Measurements from ENCODE around the gene BRD7.
A peak's percentile ranks its signal among the peaks of the same experiment; 100 is the strongest.

Gene BRD7

DNA sequence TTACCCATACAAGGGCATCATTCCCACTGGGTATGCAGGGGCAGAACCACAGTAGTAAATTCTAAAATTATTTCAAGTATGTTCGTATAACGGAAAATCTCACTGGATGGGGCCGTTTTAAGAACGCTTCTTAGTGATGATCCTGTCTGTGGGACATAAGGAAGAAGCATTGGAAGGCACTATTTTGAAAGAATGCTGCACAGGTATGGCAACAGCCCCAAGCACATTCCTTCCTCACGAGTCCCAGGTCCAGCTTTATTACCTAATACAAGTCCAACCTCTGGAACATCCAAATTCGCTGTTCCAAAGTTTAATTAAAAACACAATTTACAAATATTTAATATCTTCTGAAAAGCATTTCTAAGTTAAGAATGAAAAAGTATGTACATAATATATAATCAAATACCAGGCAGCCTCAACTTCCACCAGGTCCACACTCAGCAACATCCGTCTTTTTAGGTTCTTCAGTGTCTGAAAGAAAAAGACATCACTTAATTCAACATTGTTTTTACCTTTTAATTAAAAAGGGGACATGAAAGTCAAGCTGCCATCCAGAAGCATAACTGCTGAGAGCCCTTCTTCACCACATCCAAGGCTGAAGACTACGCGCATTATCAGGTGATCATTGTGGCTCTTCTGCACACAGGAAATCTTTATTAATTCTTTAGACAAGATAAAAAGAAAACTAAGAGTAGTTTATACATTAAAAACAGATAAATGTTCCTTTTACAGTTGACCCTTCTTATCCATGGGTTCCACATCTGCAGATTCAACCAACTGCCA, 49.8 kb downstream of the BRD7 start:
- no peak for DNase-seq (ENCODE audit: low spot score)

DNA sequence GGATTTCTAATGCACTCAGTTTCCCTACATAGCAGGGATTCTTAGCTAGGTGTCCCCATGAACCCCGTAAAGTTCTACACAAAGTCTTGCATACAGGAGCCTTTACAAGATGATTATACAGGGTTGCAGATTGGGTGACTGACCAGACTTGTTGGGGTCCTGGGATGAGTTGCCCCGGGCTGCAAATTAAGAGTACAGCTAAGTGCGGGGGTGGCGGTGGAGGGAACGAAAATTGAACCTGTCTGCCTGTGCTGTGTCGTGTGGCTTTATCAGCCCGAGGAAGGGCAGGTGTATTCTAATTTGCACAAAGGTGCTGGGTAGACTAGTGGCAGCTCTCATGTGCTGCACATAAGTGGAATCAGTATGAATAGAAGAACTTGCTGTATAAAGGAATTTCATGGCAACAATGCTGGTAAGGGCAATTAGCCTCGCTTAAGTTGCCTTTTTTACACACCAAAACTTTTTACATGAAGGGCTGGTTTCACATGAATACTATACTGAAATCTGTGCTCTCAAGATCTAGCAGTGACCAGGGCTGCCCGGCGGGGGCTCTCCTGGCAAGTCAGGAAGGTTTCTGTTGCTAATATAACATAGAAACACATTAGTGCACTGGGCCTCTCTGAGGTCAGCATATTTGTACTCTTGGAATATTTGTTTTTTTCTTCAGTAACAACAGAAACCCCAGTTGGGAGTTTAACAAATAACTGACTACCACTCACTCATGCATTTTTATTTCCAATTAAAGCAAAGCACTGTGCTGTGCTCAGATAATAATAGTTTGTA, 51.7 kb downstream of the BRD7 start:
- DNase-seq (ENCODE audit: low spot score), result no peak

DNA sequence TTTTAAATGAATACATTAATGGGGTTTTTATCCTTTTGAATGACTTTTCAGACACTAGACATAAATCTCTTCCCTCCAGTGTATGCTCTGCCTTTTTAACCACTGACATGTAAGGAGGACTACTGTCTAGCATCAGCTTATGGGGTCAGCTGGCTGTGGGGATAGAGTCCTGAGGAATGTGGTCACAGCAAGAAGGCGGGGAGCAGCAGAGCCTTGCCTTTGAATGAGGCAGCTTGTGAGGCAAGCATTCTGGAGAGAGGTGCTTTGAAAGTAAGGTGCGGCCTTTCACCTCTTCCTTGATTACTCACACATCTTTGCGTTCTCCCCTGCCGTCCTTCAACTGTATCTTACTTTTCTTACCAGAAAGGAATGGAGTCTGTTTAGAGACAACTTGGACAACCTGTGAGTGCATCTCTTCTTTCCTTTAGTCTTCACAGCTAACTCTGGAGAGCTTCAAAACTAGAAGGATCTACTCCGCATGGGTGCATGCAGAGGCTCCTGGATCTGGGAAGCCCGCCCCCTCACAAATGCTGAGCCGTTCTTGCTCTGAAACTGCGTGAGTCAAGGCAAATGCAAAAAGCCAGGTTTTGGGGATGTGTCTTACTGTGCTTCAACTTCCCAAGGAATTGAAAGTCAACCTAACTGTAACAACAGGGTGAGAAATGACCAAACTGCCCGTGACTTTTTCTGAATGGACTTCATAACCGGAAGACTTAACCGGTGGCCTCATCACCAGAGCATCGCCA, 52.5 kb downstream of the BRD7 start:
- no peak for DNase-seq (ENCODE audit: low spot score)

- DNase-seq (ENCODE audit: low spot score), result no peak
These were observed 53.3 kb downstream of the BRD7 start for GRCh38 chr16:50315346-50315997.

- no peak for DNase-seq (ENCODE audit: low spot score)
These were observed 54.1 kb downstream of the BRD7 start for GRCh38 chr16:50314665-50315064.

- no peak for DNase-seq (ENCODE audit: low spot score)
These were observed 55.0 kb downstream of the BRD7 start for GRCh38 chr16:50313596-50314478.

GRCh38 chr16:50311891-50312501, 56.8 kb downstream of the BRD7 start:
- DNase-seq (ENCODE audit: low spot score), result peak; percentile 15

DNA sequence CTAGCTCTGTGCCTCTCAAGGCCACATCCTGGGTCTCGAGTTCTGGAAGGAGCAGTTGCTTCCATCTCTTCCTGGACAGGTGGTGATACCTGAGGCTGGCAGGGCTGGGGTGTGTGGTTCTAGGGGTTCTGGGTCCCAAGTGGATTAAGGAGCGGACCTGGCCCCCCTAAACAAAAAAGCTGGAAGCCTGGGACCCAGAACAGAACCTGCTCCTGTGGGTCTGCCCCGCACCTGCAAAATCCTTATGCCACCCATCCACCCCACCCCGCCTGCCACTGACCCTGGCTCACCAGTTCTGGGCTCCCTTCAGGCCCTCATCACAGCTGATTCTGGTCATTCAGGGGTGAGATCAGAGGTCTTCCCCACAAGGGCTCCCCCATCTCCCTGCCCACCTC, 57.7 kb downstream of the BRD7 start:
- no peak for DNase-seq (ENCODE audit: low spot score)

GRCh38 chr16:50310308-50311133, 58.3 kb downstream of the BRD7 start:
- peak; percentile 35 for DNase-seq (ENCODE audit: low spot score)

DNA sequence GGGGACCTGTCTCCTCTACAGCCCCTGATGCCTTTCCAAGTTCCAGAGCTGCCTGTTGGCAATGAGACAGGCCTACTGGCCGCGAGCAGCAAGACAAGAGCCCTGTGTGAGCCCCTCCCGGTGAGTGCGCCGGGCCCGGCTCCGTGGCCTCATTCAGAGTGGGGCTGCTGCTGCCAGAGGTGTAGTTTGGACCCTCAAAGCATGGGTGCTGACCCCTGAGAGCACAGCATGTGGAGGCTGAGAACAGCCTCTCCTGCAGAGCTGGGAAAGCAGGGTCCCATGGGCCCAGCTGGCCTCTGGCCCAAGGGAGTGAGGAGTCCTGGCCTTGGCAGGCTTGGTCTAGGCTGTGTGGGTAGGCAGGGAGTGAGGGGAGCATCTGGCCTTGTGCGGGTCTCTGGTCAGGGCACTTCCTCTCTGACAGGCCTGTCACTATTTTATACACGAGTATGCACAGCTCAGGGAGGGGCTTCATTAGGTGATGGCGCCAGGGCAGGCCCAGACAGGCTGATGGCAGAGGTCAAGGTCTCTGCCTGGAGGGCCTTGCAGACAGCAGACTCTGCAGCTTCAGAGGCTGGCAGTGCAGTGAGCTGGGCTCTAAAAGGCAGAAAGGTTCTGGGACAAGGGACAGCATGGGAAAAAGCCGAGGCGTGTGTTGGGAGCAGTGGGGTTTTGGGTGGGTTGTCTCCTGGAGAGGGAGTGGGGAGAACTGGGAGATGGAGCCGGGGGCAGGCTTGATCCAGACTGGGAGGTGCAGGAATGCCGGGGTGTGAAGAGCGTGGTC, 59.1 kb downstream of the BRD7 start:
- peak; percentile 14 for DNase-seq (ENCODE audit: low spot score)

DNA sequence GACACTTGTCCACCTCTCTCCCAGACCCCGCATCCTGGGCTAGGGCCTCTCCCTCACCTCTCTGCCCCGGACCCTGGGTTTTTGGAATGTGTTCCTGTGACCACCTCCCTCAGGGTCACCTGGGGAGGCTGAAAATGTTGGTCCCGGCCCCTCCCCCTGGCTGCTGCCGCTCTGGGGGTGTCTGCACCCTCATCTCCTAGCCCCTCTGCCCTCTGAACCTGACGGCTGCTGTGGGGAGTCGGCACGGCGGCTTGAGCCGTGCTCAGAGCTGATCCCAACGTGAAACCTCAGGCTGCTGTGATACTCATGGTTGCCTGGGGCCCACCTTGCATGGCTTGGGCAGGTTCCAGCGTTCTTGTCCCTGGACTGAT, 59.6 kb downstream of the BRD7 start:
- DNase-seq (ENCODE audit: low spot score), result no peak

DNA sequence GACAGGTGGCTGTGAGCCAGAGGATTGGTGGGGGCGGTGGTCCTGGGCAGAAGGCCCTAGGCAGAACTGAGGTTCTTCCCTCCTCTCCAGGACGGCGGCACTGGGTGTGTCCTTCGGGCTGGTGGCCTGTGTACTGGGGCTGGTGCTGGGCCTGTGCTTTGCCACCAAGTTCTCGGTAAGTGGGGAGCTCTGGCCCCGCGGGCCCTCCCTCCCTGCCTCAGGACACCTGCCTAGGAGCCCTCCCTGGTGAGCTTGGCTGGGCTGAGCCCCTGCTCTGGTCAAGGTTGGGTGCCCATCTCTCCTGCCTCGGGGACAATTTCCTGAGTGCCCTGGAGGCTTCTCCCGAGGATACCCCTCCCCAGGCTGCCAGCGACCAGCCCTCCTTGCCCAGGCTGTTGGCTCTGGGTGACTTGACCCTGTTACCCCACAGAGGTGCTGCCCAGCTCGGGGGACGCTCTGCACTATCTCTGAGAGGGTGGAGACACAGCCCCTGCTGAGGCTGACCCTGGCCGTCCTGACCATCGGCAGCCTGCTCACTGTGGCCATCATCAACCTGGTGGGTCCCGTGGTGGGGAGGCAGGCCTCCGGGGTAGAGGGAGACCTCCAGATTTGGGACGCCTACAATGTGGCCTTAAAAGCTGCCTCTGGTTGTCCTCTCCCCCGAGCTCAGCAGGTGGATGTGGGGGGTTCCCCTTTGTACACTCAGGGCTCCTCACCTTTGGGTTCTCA, 60.4 kb downstream of the BRD7 start:
- DNase-seq (ENCODE audit: low spot score), result no peak

- DNase-seq (ENCODE audit: low spot score), result no peak
These were observed 62.5 kb downstream of the BRD7 start for GRCh38 chr16:50306287-50306686.

DNA sequence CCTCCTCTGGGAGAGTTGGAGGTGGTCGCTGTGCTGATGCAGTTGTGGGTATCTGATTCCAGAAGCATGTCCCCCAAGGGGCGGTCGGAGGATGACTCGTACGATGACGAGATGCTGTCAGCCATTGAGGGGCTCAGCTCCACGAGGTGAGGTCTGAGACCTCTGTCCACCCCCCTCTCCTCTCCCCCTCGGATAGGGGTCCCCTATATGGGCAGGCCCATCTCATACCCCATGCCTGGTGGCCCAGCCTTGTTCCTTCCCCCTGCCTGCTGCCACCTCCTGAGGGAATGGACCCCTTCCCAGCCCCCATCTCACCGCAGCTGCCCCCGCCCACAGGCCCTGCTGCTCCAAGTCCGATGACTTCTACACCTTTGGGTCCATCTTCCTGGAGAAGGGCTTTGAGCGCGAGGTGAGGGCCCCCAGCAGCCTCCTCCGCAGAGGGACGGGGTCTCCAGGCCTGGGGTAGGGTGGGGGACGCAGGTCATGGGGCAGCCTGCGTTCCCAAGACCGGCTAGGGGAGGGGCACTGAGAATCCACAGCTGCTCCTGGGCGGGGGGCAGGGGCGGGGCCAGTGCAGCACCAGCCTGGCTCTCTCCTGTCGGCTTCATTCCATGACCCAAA, 63.2 kb downstream of the BRD7 start:
- peak; percentile 33 for DNase-seq (ENCODE audit: low spot score)

DNA sequence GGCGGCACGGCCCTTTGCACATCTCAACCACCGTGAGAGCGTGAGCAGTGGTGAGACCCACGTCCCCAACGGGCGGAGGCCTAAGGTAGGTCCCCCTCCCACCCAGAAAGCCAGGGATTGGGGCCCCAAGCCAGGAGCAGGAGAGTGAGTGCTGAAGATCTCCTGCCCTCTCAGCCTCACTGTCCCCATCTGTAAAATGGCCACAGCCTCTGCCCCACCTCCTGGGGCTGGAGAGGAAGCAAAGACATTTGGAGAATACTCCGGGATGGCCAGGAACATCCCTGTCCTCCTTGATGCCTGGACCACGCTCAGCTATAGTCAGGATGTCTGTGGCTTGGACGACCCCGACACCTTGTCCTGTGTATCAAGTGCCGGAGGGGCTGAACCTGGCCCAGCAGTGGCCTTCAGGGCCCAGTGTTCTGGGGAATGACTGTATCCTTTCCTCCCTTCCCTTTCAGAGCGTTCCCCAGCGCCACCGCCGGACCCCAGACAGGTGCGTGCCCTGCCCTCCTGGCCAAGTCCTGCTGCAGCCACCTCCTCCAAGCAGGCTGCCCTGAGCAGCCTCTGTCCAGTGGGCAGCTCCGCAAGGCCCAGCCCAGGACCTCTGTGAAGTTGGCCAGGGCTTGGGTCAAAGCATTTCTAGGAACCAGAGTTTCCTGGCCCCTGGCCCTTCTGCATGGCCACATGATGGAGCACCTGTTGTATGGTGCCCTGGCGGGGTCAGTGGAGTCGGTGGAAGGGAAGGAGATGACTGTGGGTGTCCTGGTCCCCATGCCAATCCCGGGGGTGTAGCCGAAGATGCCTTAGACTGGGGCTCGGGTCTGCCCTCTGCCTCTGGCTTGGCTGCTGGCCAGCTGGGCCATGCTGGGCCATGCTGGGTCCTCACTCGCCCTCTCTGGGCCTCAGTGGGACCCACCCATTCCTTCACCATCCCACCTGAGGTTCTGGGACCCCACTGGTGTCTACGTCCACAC, 64.0 kb downstream of the BRD7 start:
- no peak for DNase-seq (ENCODE audit: low spot score)

- DNase-seq (ENCODE audit: low spot score), result peak; percentile 8
These were observed 65.0 kb downstream of the BRD7 start for GRCh38 chr16:50303605-50304466.
